Mesendoderm (in vitro differentiated cells): ENCODE data around the gene BAZ1B.
"Not testable (repeated sequence)": the region's sequence is repeated elsewhere in the genome, so short reads cannot be mapped to it uniquely, and the experiment has no call there.

Source experiments
- DNase-seq: peaks from one replicate; pipeline ENCODE4 v3.0.0; 2013
- H2AK5ac ChIP-seq: 2 replicates; pipeline ENCODE4 v1.6.1; 2013; ENCODE audit warnings: low read length, inconsistent platforms
- H2BK120ac ChIP-seq: 2 replicates; pipeline ENCODE4 v1.6.1; 2013; ENCODE audit warnings: low read depth, mild to moderate bottlenecking, low read length, moderate library complexity, mixed read lengths
- H2BK15ac ChIP-seq: replicated peaks from 2 replicates; pipeline ENCODE4 v1.6.1; 2013; ENCODE audit warnings: low read depth, mild to moderate bottlenecking, moderate library complexity
- H2BK5ac ChIP-seq: 2 replicates; pipeline ENCODE4 v1.6.1; 2013; ENCODE audit warnings: low read length, inconsistent platforms
- H3K18ac ChIP-seq: 2 replicates; pipeline ENCODE4 v1.6.1; 2013; ENCODE audit warnings: mild to moderate bottlenecking, low read length, mixed read lengths
- H3K23ac ChIP-seq: one replicate; pipeline ENCODE4 v1.6.1; 2013; ENCODE audit warnings: low read length
- H3K27ac ChIP-seq: 2 replicates; pipeline ENCODE4 v1.5.1; 2013; ENCODE audit warnings: low read depth, mild to moderate bottlenecking, inconsistent platforms, low read length, moderate library complexity
- H3K27me3 ChIP-seq: 2 replicates; pipeline ENCODE4 v1.6.1; 2013; ENCODE audit warnings: low read length, control low read depth, mild to moderate bottlenecking, inconsistent platforms; ENCODE audit not compliant: insufficient read depth, poor library complexity
- H3K36me3 ChIP-seq: 2 replicates; pipeline ENCODE4 v1.6.1; 2013; ENCODE audit warnings: low read length, inconsistent platforms; ENCODE audit not compliant: control insufficient read depth, insufficient read depth
- H3K4ac ChIP-seq: one replicate; pipeline ENCODE4 v1.6.1; 2013; ENCODE audit warnings: low read depth, mild to moderate bottlenecking, low read length, moderate library complexity
- H3K4me1 ChIP-seq: 2 replicates; pipeline ENCODE4 v1.6.1; 2013; ENCODE audit warnings: low read depth, low read length, inconsistent platforms; ENCODE audit not compliant: control insufficient read depth
- H3K4me2 ChIP-seq: 2 replicates; pipeline ENCODE4 v1.6.1; 2013; ENCODE audit warnings: low read length
- H3K4me3 ChIP-seq: 2 replicates; pipeline ENCODE4 v1.5.1; 2013; ENCODE audit warnings: mild to moderate bottlenecking, low read length
- H3K56ac ChIP-seq: one replicate; pipeline ENCODE4 v1.6.1; 2013; ENCODE audit warnings: low read length
- H3K79me1 ChIP-seq: 2 replicates; pipeline ENCODE4 v1.6.1; 2013; ENCODE audit warnings: low read length, inconsistent platforms
- H3K79me2 ChIP-seq: 2 replicates; pipeline ENCODE4 v1.6.1; 2013; ENCODE audit warnings: mild to moderate bottlenecking, low read length; ENCODE audit not compliant: control insufficient read depth, insufficient read depth
- H3K9ac ChIP-seq: 2 replicates; pipeline ENCODE4 v1.6.1; 2013; ENCODE audit warnings: low read length, inconsistent platforms
- H4K5ac ChIP-seq: one replicate; pipeline ENCODE4 v1.6.1; 2013; ENCODE audit warnings: low read length
- H4K8ac ChIP-seq: one replicate; pipeline ENCODE4 v1.6.1; 2013; ENCODE audit warnings: low read depth, mild to moderate bottlenecking, control low read depth, low read length, moderate library complexity
- WGBS: extraction: QIAGEN DNeasy Blood & Tissue Kit; methylation state at CpG from one replicate; pipeline ENCODE4 v1.1.7; 2013; ENCODE audit warnings: low lambda C conversion rate, missing lambda C conversion rate; ENCODE audit not compliant: insufficient coverage; ENCODE audit errors: extremely low coverage; 5-methylcytosine and 5-hydroxymethylcytosine counted together

BAZ1B gene

DNA sequence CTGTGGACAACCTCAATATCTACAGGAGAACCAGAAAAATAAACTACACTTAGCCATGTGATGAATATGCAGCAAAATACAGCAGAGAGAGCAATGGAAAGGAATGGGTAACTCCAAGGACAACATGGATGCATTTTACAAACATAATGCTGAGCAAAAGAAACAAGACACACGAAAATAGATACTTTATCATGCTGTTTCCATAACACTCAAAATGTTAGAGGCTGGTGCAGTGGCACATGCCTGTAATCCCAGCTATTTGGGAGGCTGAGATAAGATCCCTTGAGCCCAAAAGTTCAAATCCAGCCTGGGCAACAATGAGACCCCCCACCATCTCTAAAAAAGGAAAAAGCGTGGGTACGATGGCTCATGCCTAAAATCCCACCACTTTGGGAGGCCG lies 27.1 kb upstream of the BAZ1B start:
- no peak overlapping the region for H2BK15ac ChIP-seq
- H3K56ac ChIP-seq = no peak overlapping the region
- H2BK120ac ChIP-seq = no peak overlapping the region
- no peak overlapping the region for H4K8ac ChIP-seq
- no peak overlapping the region for H3K9ac ChIP-seq
- no peak for DNase-seq
- H3K79me1 ChIP-seq = peaks cover 2% of the 10 kb centered on the region
- H3K27me3 ChIP-seq = no peaks in the 10 kb centered on the region
- peaks cover 3% of the 10 kb centered on the region for H3K79me2 ChIP-seq
- H3K4me3 ChIP-seq = no peak overlapping the region
- H3K4me2 ChIP-seq = no peak overlapping the region
- H2AK5ac ChIP-seq = no peak overlapping the region
- no peak overlapping the region for H3K18ac ChIP-seq
- no peak overlapping the region for H3K4ac ChIP-seq
- no peaks in the 10 kb centered on the region for H3K4me1 ChIP-seq
- H3K23ac ChIP-seq = no peak overlapping the region
- H3K27ac ChIP-seq = no peak overlapping the region
- no peak overlapping the region for H4K5ac ChIP-seq
- H3K36me3 ChIP-seq = peaks cover 3% of the 10 kb centered on the region
- no CpG with 5 or more reads among the region's 4 CpGs for WGBS
- no peak overlapping the region for H2BK5ac ChIP-seq

DNA sequence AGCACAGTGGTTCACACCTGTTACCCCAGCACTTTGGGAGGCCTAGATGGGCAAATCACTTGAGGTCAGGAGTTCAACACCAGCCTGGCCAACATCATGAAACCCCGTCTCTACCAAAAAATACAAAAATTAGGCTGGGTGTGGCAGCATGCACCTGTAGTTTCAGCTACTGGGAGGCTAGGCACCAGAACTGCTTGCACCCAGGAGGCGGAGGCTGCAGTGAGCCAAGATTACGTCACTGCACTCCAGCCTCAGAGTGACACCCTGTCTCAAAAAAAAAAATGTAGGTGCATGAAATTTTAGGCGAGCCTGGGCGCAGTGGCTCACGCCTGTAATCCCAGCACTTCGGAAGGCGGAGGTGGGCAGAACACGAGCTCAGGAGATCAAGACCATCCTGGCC lies 25.7 kb upstream of the BAZ1B start:
- H3K4me3 ChIP-seq = no peak overlapping the region
- H3K27me3 ChIP-seq = no peaks in the 10 kb centered on the region
- H3K4me1 ChIP-seq = no peaks in the 10 kb centered on the region
- WGBS = no CpG with 5 or more reads among the region's 9 CpGs
- H3K27ac ChIP-seq = no peak overlapping the region
- H2BK120ac ChIP-seq = no peak overlapping the region
- H3K79me2 ChIP-seq = no peaks in the 10 kb centered on the region
- H3K4me2 ChIP-seq = no peak overlapping the region
- no peak for DNase-seq
- no peak overlapping the region for H3K18ac ChIP-seq
- no peak overlapping the region for H4K8ac ChIP-seq
- H3K4ac ChIP-seq = no peak overlapping the region
- H4K5ac ChIP-seq = no peak overlapping the region
- no peak overlapping the region for H3K9ac ChIP-seq
- H3K36me3 ChIP-seq = peaks cover 3% of the 10 kb centered on the region
- no peaks in the 10 kb centered on the region for H3K79me1 ChIP-seq
- no peak overlapping the region for H3K56ac ChIP-seq
- H3K23ac ChIP-seq = no peak overlapping the region
- no peak overlapping the region for H2AK5ac ChIP-seq
- H2BK5ac ChIP-seq = no peak overlapping the region
- no peak overlapping the region for H2BK15ac ChIP-seq

DNA sequence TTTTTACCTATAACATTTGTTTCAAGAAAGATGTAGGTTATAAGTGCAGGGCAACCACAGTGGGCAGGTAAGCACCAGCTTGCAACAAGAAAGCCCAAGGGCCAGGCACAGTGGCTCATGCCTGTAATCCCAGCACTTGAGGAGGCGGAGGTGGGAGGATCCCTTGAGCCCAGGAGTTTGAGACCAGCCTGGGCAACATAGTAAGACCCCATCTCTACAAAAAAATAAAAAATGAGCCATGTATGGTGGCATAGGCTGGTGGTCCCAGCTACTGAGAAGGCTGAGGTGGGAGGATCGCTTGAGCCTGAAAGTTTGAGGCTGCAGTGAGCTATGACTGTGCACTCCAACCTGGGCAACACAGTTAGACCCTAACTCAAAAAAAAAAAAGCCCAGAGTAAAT lies 22.6 kb upstream of the BAZ1B start:
- H3K4me1 ChIP-seq = no peaks in the 10 kb centered on the region
- no peak overlapping the region for H4K5ac ChIP-seq
- H3K56ac ChIP-seq = no peak overlapping the region

DNA sequence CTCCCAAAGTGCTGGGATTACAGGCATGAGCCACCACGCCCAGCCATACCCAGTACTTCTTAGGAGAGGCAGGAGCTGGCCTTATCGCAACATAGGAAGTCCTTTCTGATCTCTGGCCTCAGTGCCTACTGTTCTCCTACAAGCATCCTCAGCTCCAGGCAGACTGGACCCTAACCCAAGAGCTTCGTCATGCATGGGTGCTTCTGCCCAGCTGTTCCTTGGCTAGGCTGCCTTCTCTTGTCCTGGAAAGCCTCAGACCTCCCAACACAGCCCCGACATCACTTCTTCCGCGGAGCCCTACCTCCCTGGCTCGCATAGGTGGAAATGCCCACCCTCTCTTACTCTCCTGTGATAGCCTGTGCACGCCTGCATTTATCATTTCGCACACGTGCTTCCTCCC lies 19.6 kb upstream of the BAZ1B start:
- Histone ChIP-seq H3K9ac (no peak overlapping the region), H3K27me3 (no peaks in the 10 kb centered on the region), H2BK120ac (no peak overlapping the region), H3K18ac (no peak overlapping the region), H2BK15ac (no peak overlapping the region), H3K4me2 (no peak overlapping the region), H3K23ac (no peak overlapping the region), H2AK5ac (no peak overlapping the region), H3K4me3 (no peak overlapping the region), H3K79me1 (no peaks in the 10 kb centered on the region), H3K4ac (no peak overlapping the region), H3K36me3 (peaks cover 2% of the 10 kb centered on the region), H3K27ac (no peak overlapping the region), H4K8ac (no peak overlapping the region), H3K79me2 (no peaks in the 10 kb centered on the region), H3K56ac (no peak overlapping the region), H4K5ac (no peak overlapping the region), H3K4me1 (no peaks in the 10 kb centered on the region), H2BK5ac (no peak overlapping the region)
- no CpG with 5 or more reads among the region's 10 CpGs for WGBS
- DNase-seq = no peak

More for the DNA sequence above, 22.6 kb upstream of the BAZ1B start:
- no peak overlapping the region for H2BK120ac ChIP-seq
- H3K79me1 ChIP-seq = no peaks in the 10 kb centered on the region
- H3K18ac ChIP-seq = no peak overlapping the region
- H2BK15ac ChIP-seq = no peak overlapping the region
- no peak overlapping the region for H3K27ac ChIP-seq
- H3K79me2 ChIP-seq = no peaks in the 10 kb centered on the region
- H3K27me3 ChIP-seq = no peaks in the 10 kb centered on the region
- no peak overlapping the region for H2BK5ac ChIP-seq
- no peak overlapping the region for H3K9ac ChIP-seq
- H3K4me3 ChIP-seq = no peak overlapping the region
- WGBS = no CpG with 5 or more reads among the region's 2 CpGs
- no peak overlapping the region for H3K4ac ChIP-seq
- no peak for DNase-seq
- H3K36me3 ChIP-seq = peaks cover 2% of the 10 kb centered on the region
- no peak overlapping the region for H3K23ac ChIP-seq
- no peak overlapping the region for H2AK5ac ChIP-seq
- H3K4me2 ChIP-seq = no peak overlapping the region
- H4K8ac ChIP-seq = no peak overlapping the region

DNA sequence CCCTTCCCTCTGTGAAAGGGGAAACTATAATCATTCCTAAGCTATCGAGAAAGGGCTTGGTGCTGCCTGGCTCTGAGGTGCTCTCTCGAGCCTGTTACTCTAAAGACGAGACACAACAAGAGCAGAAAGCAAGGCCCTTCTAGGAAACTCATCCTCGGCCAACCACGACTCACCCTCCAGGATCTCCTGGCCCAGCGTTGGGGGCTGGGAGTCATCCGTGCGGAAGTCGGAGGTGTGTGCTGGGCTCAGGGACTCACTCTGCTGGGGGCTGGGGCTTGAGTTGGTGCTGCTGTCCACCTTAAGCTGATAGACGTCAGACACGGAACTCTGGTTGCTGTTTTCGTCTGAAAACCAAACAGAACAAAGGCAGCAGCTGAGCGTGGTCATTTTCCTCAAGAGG lies 17.6 kb upstream of the BAZ1B start:
- Histone ChIP-seq H3K4ac (no peak overlapping the region), H4K8ac (no peak overlapping the region), H2BK5ac (no peak overlapping the region), H3K4me2 (no peak overlapping the region), H3K18ac (no peak overlapping the region), H3K79me2 (no peaks in the 10 kb centered on the region), H3K56ac (no peak overlapping the region), H2BK15ac (no peak overlapping the region), H4K5ac (no peak overlapping the region), H3K4me3 (no peak overlapping the region), H3K23ac (no peak overlapping the region), H2AK5ac (no peak overlapping the region), H3K9ac (no peak overlapping the region), H3K27me3 (no peaks in the 10 kb centered on the region), H3K27ac (no peak overlapping the region), H2BK120ac (no peak overlapping the region), H3K36me3 (peaks cover 5% of the 10 kb centered on the region), H3K79me1 (no peaks in the 10 kb centered on the region), H3K4me1 (no peaks in the 10 kb centered on the region)
- no CpG with 5 or more reads among the region's 13 CpGs for WGBS
- no peak for DNase-seq

DNA sequence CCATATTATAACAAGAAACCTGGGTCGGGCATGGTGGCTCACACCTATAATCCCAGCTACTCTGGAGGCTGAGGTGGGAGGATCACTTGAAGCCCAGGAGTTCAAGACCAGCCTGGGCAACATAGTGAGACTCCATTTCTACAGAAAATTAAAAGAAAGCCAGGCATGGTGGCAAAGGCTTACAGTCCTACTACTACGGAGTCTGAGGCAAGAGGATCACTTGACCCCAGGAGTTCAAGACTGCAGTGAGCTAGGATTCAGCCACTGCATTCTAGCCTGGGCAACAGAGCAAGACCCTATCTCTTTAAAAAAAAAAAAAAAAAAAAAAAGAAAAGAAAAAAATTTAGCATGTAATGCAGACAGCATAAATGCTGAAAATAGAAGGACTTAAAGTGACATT lies 16.4 kb upstream of the BAZ1B start:
- H3K56ac ChIP-seq, H2BK120ac ChIP-seq, H4K8ac ChIP-seq, H4K5ac ChIP-seq, H3K4ac ChIP-seq, DNase-seq, H3K23ac ChIP-seq, H3K79me2 ChIP-seq, H3K18ac ChIP-seq, H3K4me3 ChIP-seq, H3K4me2 ChIP-seq, H3K4me1 ChIP-seq, H3K27me3 ChIP-seq, H3K36me3 ChIP-seq, H2AK5ac ChIP-seq, H2BK5ac ChIP-seq, H3K27ac ChIP-seq, H2BK15ac ChIP-seq, H3K79me1 ChIP-seq, H3K9ac ChIP-seq: not testable (repeated sequence)
- no CpG with 5 or more reads among the region's 2 CpGs for WGBS
